ENCODE data around the gene OR10A3. TPM values are rescaled to one million over a fixed set of nuclear protein-coding genes. Genes with fewer than 3 reads are reported as not detected.

OR10A3 gene
- total RNA-seq, 1 donor from 2014 or later = not detected

- TF ChIP-seq EZH2phosphoT487 (IDR thresholded peaks at IDR 0.05) (no peak), EZH2 (IDR thresholded peaks at IDR 0.05) (no peak), CTCF (IDR thresholded peaks at IDR 0.05) (no peak)
Observed at GRCh38 chr11:7949934-7950333, 8.4 kb upstream of the OR10A3 start.

GRCh38 chr11:7944123-7944522 lies 2.6 kb upstream of the OR10A3 start:
- Histone ChIP-seq H3K4me2 (no peak overlapping the region), H3K27ac (no peak overlapping the region), H3K79me2 (ENCODE audit: low read depth) (no peaks in the 10 kb centered on the region), H3K9ac (no peak overlapping the region), H3K4me1 (no peaks in the 10 kb centered on the region), H3K36me3 (no peaks in the 10 kb centered on the region), H4K20me1 (ENCODE audit: low read depth) (no peaks in the 10 kb centered on the region), H3K4me3 (no peak overlapping the region), H3K27me3 (no peaks in the 10 kb centered on the region), H2AFZ (replicated peaks) (no peak overlapping the region), H3K9me3 (ENCODE audit: low read depth) (no peaks in the 10 kb centered on the region), H3F3A (ENCODE audit: low read depth) (no peaks in the 10 kb centered on the region)
- Mint-ChIP-seq H3K4me1 (no peaks in the 10 kb centered on the region), H3K4me3 (no peak overlapping the region), H3K27ac (no peak overlapping the region), H3K36me3 (no peaks in the 10 kb centered on the region), H3K9me3 (peaks cover 14% of the 10 kb centered on the region), H3K27me3 (ENCODE audit: insufficient read depth, low read depth) (no peaks in the 10 kb centered on the region)
- DNase-seq (ENCODE audit: low spot score) = no peak
- no peak for TF ChIP-seq EZH2phosphoT487 (IDR thresholded peaks at IDR 0.05)

More at GRCh38 chr11:7949934-7950333, 8.4 kb upstream of the OR10A3 start:
- H3K36me3 ChIP-seq = no peaks in the 10 kb centered on the region
- H2AFZ ChIP-seq (replicated peaks) = no peak overlapping the region
- Mint-ChIP-seq H3K9me3 (no peaks in the 10 kb centered on the region), H3K4me3 (no peak overlapping the region), H3K4me1 (no peaks in the 10 kb centered on the region), H3K27ac (no peak overlapping the region), H3K27me3 (ENCODE audit: insufficient read depth, low read depth) (no peaks in the 10 kb centered on the region), H3K36me3 (no peaks in the 10 kb centered on the region)
- H3K4me3 ChIP-seq = no peak overlapping the region
- H3K4me1 ChIP-seq = no peaks in the 10 kb centered on the region
- H3K79me2 ChIP-seq (ENCODE audit: low read depth) = no peaks in the 10 kb centered on the region
- no peak overlapping the region for H3K4me2 ChIP-seq
- DNase-seq (ENCODE audit: low spot score) = no peak
- H3F3A ChIP-seq (ENCODE audit: low read depth) = no peaks in the 10 kb centered on the region
- no peak overlapping the region for H3K27ac ChIP-seq
- H3K9me3 ChIP-seq (ENCODE audit: low read depth) = no peaks in the 10 kb centered on the region
- H3K9ac ChIP-seq = no peak overlapping the region
- no peaks in the 10 kb centered on the region for H4K20me1 ChIP-seq (ENCODE audit: low read depth)
- no peaks in the 10 kb centered on the region for H3K27me3 ChIP-seq

- no peak for DNase-seq (ENCODE audit: low spot score)
- no peak for TF ChIP-seq EZH2 (IDR thresholded peaks at IDR 0.05)
- no peak overlapping the region for H3K4me3 ChIP-seq
- H3K79me2 ChIP-seq (ENCODE audit: low read depth) = no peaks in the 10 kb centered on the region
- H3K27ac ChIP-seq = no peak overlapping the region
- no peak overlapping the region for H3K4me3 Mint-ChIP-seq
- H3K27me3 Mint-ChIP-seq (ENCODE audit: insufficient read depth, low read depth) = no peaks in the 10 kb centered on the region
- H3K27me3 ChIP-seq = no peaks in the 10 kb centered on the region
- H3K9me3 Mint-ChIP-seq = peaks cover 14% of the 10 kb centered on the region
- no peaks in the 10 kb centered on the region for H3K4me1 ChIP-seq
- H3K4me2 ChIP-seq = no peak overlapping the region
- H3K36me3 ChIP-seq = no peaks in the 10 kb centered on the region
- H4K20me1 ChIP-seq (ENCODE audit: low read depth) = no peaks in the 10 kb centered on the region
- H3K36me3 Mint-ChIP-seq = no peaks in the 10 kb centered on the region
- H3F3A ChIP-seq (ENCODE audit: low read depth) = no peaks in the 10 kb centered on the region
- no peak overlapping the region for H2AFZ ChIP-seq (replicated peaks)
- H3K9ac ChIP-seq = no peak overlapping the region
- no peaks in the 10 kb centered on the region for H3K9me3 ChIP-seq (ENCODE audit: low read depth)
- H3K27ac Mint-ChIP-seq = no peak overlapping the region
- no peaks in the 10 kb centered on the region for H3K4me1 Mint-ChIP-seq
Observed at GRCh38 chr11:7941146-7941545, 362 bp downstream of the OR10A3 start.

GRCh38 chr11:7936615-7937014 lies 4.9 kb downstream of the OR10A3 start:
- no peaks in the 10 kb centered on the region for H3K27me3 ChIP-seq
- H3K36me3 ChIP-seq = no peaks in the 10 kb centered on the region
- no peaks in the 10 kb centered on the region for H3K79me2 ChIP-seq (ENCODE audit: low read depth)
- DNase-seq (ENCODE audit: low spot score) = no peak
- H3K36me3 Mint-ChIP-seq = no peaks in the 10 kb centered on the region
- H3K4me3 Mint-ChIP-seq = no peak overlapping the region
- H3K27ac Mint-ChIP-seq = no peak overlapping the region
- no peak overlapping the region for H3K4me3 ChIP-seq
- no peak overlapping the region for H2AFZ ChIP-seq (replicated peaks)
- H3K27me3 Mint-ChIP-seq (ENCODE audit: insufficient read depth, low read depth) = peaks cover 2% of the 10 kb centered on the region
- H3K4me2 ChIP-seq = no peak overlapping the region
- peaks cover 1% of the 10 kb centered on the region for H3K9me3 Mint-ChIP-seq
- no peaks in the 10 kb centered on the region for H3K9me3 ChIP-seq (ENCODE audit: low read depth)
- H4K20me1 ChIP-seq (ENCODE audit: low read depth) = no peaks in the 10 kb centered on the region
- TF ChIP-seq EZH2phosphoT487 (IDR thresholded peaks at IDR 0.05) (no peak), EZH2 (IDR thresholded peaks at IDR 0.05) (no peak), CTCF (IDR thresholded peaks at IDR 0.05) (no peak)
- H3K9ac ChIP-seq = no peak overlapping the region
- H3K4me1 ChIP-seq = no peaks in the 10 kb centered on the region
- no peaks in the 10 kb centered on the region for H3K4me1 Mint-ChIP-seq
- H3F3A ChIP-seq (ENCODE audit: low read depth) = no peaks in the 10 kb centered on the region
- H3K27ac ChIP-seq = no peak overlapping the region
